SJSA1 (cell line): Measurements from ENCODE around the gene APOC3. TPM values are rescaled to one million over a fixed set of nuclear protein-coding genes. Genes with fewer than 3 reads are reported as not detected.
"Not testable (repeated sequence)": the region's sequence is repeated elsewhere in the genome, so short reads cannot be mapped to it uniquely, and the experiment has no call there.

ENCODE experiments used
- DNase-seq, 2 experiments: peaks; one replicate each; pipeline ENCODE4 v3.0.0-alpha.2; 2015 to 2020; ENCODE audit warnings: low spot score in 2 of 2, low read depth in 1 of 2
- H3K27ac ChIP-seq: fragments of 250-450 bp; sonication (Bioruptor Pico); 2 replicates; pipeline ENCODE4 v1.5.1; 2020; ENCODE audit warnings: mild to moderate bottlenecking, moderate library complexity
- H3K27me3 ChIP-seq: fragments of 250-450 bp; sonication (Bioruptor Pico); replicated peaks from 2 replicates; pipeline ENCODE4 v1.5.1; 2020; ENCODE audit warnings: mild to moderate bottlenecking, moderate library complexity
- H3K36me3 ChIP-seq: fragments of 250-450 bp; sonication (Bioruptor Pico); 2 replicates; pipeline ENCODE4 v1.5.1; 2020; ENCODE audit warnings: mild to moderate bottlenecking
- H3K4me1 ChIP-seq: fragments of 250-450 bp; sonication (Bioruptor Pico); replicated peaks from 2 replicates; pipeline ENCODE4 v1.6.1; 2021; ENCODE audit warnings: mild to moderate bottlenecking
- H3K4me3 ChIP-seq: fragments of 250-450 bp; sonication (Bioruptor Pico); 2 replicates; pipeline ENCODE4 v1.5.1; 2020; ENCODE audit warnings: mild to moderate bottlenecking
- H3K9me3 ChIP-seq: fragments of 250-450 bp; sonication (Bioruptor Pico); replicated peaks from 2 replicates; pipeline ENCODE4 v1.5.1; 2020; ENCODE audit warnings: mild to moderate bottlenecking
- total RNA-seq: library from RNA; depleted of rRNA; stranded (reverse); fragments of >200 nt; shearing (Covaris generic); gene quantifications from 2 replicates; pipeline ENCODE4 v1.2.3, GENCODE V29; 2014

The APOC3 gene
- total RNA-seq, 1 experiment from 2014 or later, result not detected

DNA sequence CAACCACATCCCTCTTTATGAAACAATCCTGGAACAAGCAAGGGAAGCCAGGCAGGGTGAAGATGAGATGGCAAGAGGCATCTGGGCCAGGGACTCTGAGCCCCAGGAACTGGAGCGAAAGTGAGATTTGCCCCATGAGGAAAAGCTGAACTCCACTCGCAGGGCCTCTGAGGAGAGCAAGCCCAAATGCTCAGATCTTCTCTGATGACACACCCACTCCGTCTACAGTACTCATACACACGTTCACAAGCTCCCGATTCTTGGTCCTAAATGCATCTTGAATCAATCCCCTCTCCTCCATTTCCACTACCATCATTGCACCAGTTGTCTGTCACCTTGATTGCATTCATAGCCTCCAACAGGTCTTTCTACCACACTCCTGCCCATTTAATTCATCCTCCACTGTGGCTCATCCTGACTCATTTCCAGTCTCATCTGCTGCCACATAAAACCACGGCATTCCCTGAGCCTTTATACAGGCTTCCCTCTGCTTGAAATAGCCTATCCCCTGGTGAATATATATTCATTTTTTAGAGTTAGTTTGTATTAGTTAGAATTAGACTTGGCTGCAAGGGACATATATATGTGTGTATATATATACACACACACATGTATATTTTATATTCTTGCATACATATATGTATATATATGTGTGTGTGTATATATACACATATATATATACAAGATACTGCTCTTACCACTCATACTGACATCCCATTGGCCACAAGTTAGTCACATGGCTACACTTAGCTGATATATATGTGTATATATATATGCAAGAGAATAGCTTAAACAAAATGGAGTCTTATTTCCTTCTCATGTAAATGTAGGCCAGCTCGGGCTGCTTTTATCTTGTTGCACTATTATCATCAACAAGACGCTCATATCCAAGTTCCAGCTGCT is 36.6 kb upstream of the APOC3 start:
- no peak overlapping the region for H3K27ac ChIP-seq
- H3K9me3 ChIP-seq, result no peaks in the 10 kb centered on the region
- 0 out of 2 replicates have a peak, but pooled peaks cover 5% of the 10 kb centered on the region for H3K4me1 ChIP-seq
- H3K27me3 ChIP-seq, result no peaks in the 10 kb centered on the region
- no peaks in the 10 kb centered on the region for H3K36me3 ChIP-seq
- H3K4me3 ChIP-seq, result no peak overlapping the region
- no peak for DNase-seq

GRCh38 chr11:116793772-116794097 is 36.0 kb upstream of the APOC3 start:
- Histone ChIP-seq H3K4me1 (no peaks in the 10 kb centered on the region), H3K4me3 (no peak overlapping the region), H3K9me3 (no peaks in the 10 kb centered on the region), H3K27me3 (no peaks in the 10 kb centered on the region), H3K36me3 (no peaks in the 10 kb centered on the region), H3K27ac (no peak overlapping the region)
- DNase-seq, result no peak

DNA sequence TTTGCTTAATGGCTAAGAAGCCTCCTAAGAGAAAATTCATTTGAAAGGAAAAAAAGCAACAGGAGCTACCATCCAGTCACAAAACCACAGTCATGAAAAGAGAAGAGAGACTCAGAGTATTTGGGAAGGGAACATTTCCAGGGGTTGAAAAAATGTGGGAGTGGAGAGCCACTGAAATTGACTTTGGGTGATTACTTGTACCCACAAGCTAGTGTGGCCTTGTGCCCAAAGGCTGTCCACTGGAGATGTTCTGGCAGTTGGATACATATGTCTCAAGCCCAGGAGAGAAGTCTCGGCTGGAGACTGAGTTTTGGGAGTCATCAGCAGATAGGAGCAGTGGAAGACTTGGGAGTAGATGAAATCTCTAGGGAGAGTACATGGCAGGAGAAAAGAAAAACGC is 34.9 kb upstream of the APOC3 start:
- no peaks in the 10 kb centered on the region for H3K9me3 ChIP-seq
- DNase-seq, result no peak
- no peaks in the 10 kb centered on the region for H3K36me3 ChIP-seq
- no peak overlapping the region for H3K4me3 ChIP-seq
- H3K4me1 ChIP-seq, result no peaks in the 10 kb centered on the region
- no peak overlapping the region for H3K27ac ChIP-seq
- no peaks in the 10 kb centered on the region for H3K27me3 ChIP-seq

DNA sequence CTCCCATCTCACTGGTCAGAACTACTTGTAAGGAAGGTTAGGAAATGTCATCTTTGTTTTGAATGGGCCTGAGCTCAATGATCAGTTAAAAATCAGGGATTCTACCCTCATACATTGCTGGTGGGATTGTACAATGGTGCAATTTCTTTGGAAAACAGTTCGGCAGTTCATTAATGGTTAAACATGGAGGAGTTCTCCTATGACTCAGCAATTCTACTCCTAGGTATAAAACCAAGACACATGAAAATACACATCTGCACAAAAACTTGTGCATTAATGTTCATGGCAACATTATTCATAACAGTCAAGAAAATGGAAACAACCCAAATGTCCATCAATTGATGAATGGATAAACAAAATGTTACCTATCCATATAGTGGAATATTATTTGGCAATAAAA is 33.2 kb upstream of the APOC3 start:
- Histone ChIP-seq H3K4me1 (no peaks in the 10 kb centered on the region), H3K9me3 (no peaks in the 10 kb centered on the region)

GRCh38 chr11:116797816-116798215 is 31.9 kb upstream of the APOC3 start:
- Histone ChIP-seq H3K9me3 (no peaks in the 10 kb centered on the region), H3K27ac (no peak overlapping the region), H3K4me1 (no peaks in the 10 kb centered on the region), H3K36me3 (no peaks in the 10 kb centered on the region), H3K4me3 (no peak overlapping the region), H3K27me3 (no peaks in the 10 kb centered on the region)
- DNase-seq, result no peak

More for the DNA sequence above, 33.2 kb upstream of the APOC3 start:
- Histone ChIP-seq H3K4me3 (no peak overlapping the region), H3K27me3 (no peaks in the 10 kb centered on the region), H3K36me3 (no peaks in the 10 kb centered on the region), H3K27ac (no peak overlapping the region)
- DNase-seq, result no peak

GRCh38 chr11:116798368-116798767 is 31.3 kb upstream of the APOC3 start:
- no peak overlapping the region for H3K27ac ChIP-seq
- no peaks in the 10 kb centered on the region for H3K36me3 ChIP-seq
- no peak for DNase-seq
- H3K4me3 ChIP-seq, result no peak overlapping the region
- H3K27me3 ChIP-seq, result no peaks in the 10 kb centered on the region
- H3K4me1 ChIP-seq, result no peaks in the 10 kb centered on the region
- H3K9me3 ChIP-seq, result no peaks in the 10 kb centered on the region

DNA sequence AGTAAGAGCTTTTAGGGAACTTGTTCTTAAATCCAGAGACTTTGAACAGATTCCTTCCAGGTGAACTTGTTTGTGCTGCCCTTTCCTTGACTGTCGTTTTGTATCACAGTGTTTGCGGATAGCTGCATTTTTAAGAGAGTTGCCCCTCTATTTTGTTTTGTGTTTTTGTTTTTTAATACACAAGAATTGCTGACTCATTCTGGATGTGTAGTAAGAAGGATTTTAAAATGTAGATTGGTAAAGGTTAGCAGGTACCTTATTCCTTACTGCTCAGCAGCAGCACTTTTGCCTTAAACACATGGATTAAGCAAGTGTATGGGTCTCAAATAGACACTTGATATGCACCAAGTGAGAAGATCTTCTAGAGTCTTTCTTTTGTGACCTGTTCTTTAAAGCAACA is 29.1 kb upstream of the APOC3 start:
- Histone ChIP-seq H3K36me3 (no peaks in the 10 kb centered on the region), H3K4me3 (no peak overlapping the region), H3K27me3 (no peaks in the 10 kb centered on the region), H3K27ac (no peak overlapping the region), H3K4me1 (no peaks in the 10 kb centered on the region), H3K9me3 (no peaks in the 10 kb centered on the region)
- DNase-seq, result no peak

- not testable (repeated sequence) for H3K36me3 ChIP-seq, DNase-seq, H3K27ac ChIP-seq, H3K27me3 ChIP-seq, H3K4me1 ChIP-seq, H3K9me3 ChIP-seq, H3K4me3 ChIP-seq
Measured at GRCh38 chr11:116801662-116802061, 28.0 kb upstream of the APOC3 start.

DNA sequence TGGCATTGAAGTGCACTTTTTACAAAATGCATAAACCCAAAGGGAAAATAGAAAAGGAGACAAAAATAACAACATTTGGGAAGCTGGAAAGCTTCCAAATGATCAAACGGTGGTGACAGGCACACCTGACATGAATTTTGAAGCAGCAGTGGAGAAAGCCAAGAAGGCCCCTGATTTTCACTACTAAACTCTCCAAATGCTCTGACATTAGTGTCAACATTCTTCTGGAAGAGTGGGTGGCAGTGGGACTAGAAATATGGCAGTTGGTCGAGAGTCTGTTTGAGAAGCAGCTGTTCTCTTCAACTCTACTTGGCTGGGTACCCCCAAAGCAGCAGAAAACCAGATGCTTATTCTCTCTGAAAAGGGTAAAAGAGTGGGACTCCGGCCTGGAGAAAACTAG is 25.7 kb upstream of the APOC3 start:
- DNase-seq, result no peak
- Histone ChIP-seq H3K4me1 (no peaks in the 10 kb centered on the region), H3K27ac (no peak overlapping the region), H3K36me3 (no peaks in the 10 kb centered on the region), H3K27me3 (no peaks in the 10 kb centered on the region), H3K9me3 (no peaks in the 10 kb centered on the region), H3K4me3 (no peak overlapping the region)

DNA sequence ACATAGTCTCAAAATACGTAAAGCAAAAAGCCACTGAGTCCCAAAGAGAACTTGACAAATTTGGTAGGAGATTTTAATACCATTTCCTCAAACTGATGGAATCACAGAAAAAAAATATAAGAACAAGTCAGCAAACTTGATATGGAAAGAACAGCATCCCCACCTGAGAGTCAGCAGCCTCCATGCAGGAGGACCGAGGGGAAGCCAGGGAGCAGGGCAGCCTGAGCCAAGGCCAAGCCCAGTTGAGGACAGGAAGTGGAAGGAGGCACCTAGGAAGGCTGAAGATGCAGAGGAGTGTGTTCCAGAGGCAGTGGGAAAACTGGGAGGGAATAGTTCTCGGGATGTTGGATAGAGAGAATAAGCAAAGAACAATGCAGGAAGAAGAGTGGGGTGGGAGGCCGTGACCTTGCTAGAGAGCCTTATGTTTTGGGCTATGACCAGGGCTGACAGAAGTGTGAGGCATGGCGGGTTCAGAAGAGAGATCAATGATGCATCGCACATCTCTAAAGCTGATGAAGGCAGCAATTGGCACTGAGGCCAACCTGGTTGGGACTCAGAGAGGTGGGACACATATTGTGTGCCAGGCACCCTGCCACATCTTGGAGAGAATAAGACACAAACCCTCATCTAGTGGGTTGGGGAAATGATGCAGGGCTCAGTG is 22.0 kb upstream of the APOC3 start:
- Histone ChIP-seq H3K27ac (no peak overlapping the region), H3K4me3 (no peak overlapping the region), H3K27me3 (no peaks in the 10 kb centered on the region), H3K36me3 (no peaks in the 10 kb centered on the region), H3K4me1 (no peaks in the 10 kb centered on the region), H3K9me3 (no peaks in the 10 kb centered on the region)
- no peak for DNase-seq

DNA sequence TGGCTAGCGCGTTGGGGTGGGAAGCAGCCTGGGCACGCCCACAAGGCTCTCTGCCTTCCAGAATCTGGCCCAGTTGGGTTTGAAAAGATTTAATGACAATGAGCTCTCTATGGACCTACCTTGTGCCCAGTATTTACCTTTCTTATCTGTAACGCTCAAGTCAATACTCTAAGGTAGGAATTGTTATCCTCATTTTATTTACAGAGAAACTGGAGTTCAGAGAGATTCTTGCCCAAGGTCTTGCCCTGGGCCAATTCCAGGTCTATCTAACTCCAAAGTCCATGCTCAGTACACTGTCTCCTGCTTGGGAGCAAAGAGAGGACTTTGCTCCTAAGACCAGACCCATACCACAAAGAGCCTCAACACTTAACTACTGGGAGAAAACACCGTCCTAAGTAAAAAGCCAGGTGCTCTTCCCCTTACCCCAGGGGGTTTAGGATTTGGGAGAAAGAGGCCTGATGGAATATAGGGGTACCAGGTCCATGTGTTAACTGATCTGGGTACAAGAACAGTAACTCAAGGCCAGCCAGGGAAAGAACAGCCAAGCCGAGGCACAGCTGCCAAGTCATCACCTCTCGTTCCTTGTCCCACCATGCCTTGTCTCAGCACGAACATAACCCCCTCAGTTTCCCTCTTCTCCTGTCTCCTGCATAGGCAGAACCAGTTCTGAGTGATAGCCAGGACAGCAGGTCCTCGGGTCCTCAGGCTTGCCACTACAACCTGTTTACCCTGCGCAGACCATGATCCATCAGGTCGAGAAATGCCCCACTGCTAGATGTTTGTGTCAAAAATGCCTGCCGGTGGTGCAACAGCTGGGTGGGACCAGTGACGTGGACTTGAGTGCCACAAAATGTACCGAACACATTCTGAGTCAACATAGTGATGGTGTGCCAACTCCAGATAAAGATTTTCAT is 21.2 kb upstream of the APOC3 start:
- Histone ChIP-seq H3K27ac (no peak overlapping the region), H3K27me3 (no peaks in the 10 kb centered on the region), H3K4me3 (no peak overlapping the region), H3K36me3 (no peaks in the 10 kb centered on the region), H3K4me1 (no peaks in the 10 kb centered on the region), H3K9me3 (no peaks in the 10 kb centered on the region)
- DNase-seq, result no peak

- Histone ChIP-seq H3K9me3 (no peaks in the 10 kb centered on the region), H3K4me3 (no peak overlapping the region), H3K27ac (no peak overlapping the region), H3K4me1 (no peaks in the 10 kb centered on the region), H3K36me3 (no peaks in the 10 kb centered on the region), H3K27me3 (no peaks in the 10 kb centered on the region)
- DNase-seq, result no peak
Measured at GRCh38 chr11:116811194-116811593, 18.5 kb upstream of the APOC3 start.

DNA sequence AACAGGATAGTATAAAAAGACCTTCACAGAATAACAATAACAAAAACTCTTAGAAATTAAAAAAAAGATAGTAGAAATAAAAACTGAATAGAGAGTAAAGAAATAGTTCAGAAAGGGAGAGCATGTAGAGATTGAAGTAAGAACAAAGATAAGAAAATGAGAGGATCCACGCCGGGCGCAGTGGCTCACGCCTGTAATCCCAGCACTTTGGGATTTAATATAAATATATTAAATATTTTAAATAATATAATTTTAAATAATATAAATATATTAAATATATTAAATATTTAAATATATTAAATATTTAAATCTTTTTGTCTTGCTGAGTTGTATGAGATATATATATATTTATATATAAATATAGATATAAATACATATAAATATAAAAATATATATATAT is 17.6 kb upstream of the APOC3 start:
- DNase-seq, result no peak
- Histone ChIP-seq H3K4me3 (no peak overlapping the region), H3K36me3 (no peaks in the 10 kb centered on the region)

DNA sequence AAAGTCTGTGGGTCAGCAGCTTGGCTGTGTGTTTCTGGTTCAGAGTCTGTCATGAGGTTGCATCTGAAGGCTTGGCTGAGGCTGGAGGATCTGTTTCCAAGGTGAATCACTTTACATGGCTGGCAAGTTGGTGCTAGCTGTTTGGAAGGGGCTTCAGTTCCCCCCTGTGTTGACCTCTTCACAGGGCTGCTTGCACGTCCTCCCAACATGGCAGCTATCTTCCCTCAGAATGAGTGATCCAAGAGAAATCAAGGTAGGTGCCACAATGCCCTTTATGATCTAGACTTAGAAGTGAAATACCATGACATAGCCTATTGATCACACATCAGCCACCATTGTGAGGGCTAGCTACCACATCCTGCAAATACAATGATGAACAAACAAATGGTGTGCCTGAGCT is 16.5 kb upstream of the APOC3 start:
- no peaks in the 10 kb centered on the region for H3K9me3 ChIP-seq
- no peaks in the 10 kb centered on the region for H3K36me3 ChIP-seq
- H3K4me3 ChIP-seq, result no peak overlapping the region
- H3K27ac ChIP-seq, result no peak overlapping the region
- no peak for DNase-seq
- H3K4me1 ChIP-seq, result no peaks in the 10 kb centered on the region
- no peaks in the 10 kb centered on the region for H3K27me3 ChIP-seq

More for the DNA sequence above, 17.6 kb upstream of the APOC3 start:
- H3K9me3 ChIP-seq, result no peaks in the 10 kb centered on the region
- no peaks in the 10 kb centered on the region for H3K4me1 ChIP-seq
- no peaks in the 10 kb centered on the region for H3K27me3 ChIP-seq
- H3K27ac ChIP-seq, result no peak overlapping the region
